Fibroblast of gingiva (primary cell): Measurements from ENCODE around the gene ANO6.

ENCODE experiments used
- DNase-seq: peaks from one replicate; pipeline ENCODE4 v3.0.0-alpha.2; 2011; ENCODE audit warnings: low read depth

ANO6 gene

DNA sequence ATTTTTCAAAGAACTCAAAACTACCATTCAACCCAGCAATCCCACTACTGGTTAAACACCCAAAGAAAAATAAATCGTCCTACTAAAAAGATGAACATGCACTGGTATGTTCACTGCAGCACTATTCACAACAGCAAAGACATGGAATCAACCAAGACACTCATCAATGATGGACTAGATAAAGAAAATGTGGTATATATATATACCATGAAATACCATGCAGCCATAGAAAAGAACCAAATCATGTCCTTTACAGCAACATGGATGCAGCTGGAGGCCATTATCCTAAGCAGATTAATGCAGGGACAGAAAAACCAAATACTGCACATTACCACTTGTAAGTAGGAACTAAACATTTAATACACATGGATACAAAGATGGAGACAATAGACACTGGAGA is 3.8 kb upstream of the ANO6 start:
- no peak for DNase-seq

DNA sequence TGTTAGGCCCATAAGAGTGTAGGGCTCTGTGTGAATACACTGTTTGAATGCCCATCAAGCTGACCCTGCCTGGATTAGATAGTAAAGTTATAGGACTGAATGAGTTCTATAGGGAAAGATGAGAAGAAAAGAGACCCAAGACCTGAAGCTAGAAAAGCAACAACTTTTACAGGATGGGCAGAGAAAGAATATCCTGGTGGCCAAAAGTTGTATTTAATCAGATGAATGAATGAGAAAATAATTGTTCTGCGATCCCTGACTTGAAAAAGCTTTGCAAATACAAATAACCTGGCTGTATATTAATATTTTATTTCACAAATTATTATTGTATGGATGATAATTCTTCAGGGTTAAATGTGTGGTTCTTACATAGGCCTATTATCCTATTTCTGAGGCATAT is 2.8 kb upstream of the ANO6 start:
- DNase-seq, result no peak

DNA sequence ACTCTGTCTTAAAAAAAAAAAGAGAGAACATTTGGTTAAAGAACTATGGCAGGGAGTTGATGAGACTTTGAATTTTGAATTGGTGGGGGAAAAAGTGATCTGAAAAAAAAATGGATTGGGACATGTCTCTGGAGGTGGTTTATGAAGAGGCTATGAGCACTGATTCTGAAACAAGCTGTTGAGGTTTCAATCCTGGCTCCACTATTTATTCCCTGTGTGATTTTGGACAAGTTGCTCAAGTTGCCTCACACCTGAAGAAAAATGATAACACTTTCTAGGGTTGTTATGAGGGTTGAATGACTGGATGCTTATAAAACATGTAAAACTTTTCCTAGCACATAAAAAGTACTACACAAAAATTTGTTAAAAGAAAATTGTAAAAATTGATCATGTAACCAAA is 1.8 kb upstream of the ANO6 start:
- no peak for DNase-seq

DNA sequence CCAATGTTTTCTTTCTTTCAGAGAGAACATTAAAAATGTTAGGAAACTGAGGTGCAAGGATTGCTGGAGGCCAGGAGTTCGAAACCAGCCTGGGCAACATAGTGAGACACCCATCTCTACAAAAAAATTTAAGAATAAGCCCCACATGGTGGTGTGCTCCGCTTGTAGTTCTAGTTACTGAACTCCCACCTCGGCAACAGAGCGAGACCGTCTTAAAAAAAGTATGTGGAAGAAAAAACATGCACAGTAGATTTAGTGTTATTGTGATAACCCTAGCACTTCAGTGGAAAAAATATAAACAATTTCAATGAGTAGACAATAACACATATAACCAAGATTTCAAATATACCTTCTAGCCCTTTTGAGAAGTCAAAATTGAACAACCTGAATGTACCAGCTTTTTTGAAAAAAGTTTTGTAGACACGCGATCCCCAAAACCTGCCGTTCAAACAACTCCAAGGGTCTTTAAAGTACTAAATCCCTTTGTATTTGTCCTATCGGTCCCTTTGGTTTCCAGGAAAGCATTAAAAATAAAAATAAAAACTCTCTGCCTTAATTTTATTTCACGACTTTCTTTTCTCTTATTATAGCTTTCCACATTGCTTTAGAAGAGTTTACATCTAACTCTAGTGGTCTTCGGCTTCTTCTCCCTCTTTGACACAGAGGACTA is 1.0 kb upstream of the ANO6 start:
- DNase-seq, result peak; percentile 43

DNA sequence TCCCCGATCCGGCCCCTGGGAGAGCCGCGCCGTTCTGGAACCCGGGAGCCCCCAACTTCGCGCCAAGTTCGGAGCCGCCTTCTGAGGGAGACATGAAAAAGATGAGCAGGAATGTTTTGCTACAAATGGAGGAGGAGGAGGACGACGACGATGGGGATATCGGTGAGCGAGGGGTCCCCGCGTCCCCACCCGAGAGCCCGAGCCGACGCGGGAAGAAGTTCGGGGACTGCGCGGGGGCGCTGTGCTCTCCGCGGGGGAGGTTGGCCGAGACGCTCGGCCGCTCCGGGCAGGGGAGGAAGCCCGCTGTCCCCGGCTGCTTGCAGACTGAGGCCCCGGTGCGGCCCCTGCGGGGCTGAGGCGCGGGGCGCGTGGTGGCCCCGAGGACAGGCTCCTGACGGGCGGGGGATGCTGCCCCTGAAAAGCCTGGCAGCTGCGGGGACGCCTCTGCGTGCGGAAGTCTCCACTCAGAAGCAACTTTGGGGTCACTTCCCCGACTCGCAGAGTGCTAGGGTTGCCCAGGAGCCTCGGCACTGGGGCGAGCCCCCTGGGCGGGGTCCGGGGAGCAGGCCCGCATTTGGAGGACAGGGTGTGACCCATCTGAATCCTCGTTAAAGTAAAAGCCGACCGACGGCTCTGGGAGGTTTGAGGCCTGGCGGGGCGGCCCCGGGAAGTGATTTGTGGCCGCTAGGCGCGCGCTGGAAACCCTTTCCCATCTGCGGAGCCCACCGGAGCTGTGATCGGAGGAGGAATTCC is 511 bp downstream of the ANO6 start:
- peak; percentile 30 for DNase-seq

DNA sequence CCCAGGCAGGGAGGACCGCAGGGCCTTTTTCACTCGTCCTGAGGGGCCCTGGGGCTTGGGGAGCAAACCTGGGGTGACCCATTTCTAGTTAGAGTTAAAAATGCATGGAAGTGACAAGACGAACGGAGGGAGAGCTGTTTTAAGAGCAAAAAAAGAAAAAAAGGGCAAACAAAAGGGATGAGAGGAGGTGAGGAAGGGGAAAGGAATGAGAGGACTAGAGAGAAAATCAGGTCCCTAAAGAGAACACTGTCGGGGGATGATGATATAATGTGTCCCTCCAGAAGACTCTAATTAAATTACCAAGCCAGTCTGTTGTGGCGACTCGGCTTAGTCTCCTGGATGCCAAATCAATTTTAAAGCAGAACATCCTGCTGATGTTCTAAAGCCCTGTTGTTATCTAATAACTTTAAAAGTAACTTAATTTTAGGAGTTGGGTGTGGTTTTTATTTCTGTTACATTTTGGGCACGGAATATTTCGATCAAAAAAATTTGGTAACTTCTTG is 1.1 kb downstream of the ANO6 start:
- no peak for DNase-seq

DNA sequence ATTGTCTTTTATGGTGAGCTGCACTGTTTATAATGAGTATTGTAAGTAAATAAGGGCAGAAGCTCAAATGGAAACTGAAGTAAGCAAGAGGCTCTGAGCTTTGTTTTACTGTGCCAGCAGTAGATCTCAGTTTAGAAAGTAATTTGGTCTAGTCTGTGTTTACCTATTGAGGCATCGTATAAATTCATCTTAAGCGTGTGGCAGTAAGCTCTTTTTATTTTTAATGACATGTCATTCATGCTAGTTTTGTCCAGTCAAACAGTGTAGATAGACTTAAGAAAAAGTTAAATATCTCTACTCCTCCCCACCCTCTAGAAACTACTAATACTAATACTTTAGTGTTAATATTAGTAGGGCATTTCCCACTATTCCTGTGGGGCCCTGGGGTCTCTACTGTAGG is 2.0 kb downstream of the ANO6 start:
- DNase-seq, result no peak

DNA sequence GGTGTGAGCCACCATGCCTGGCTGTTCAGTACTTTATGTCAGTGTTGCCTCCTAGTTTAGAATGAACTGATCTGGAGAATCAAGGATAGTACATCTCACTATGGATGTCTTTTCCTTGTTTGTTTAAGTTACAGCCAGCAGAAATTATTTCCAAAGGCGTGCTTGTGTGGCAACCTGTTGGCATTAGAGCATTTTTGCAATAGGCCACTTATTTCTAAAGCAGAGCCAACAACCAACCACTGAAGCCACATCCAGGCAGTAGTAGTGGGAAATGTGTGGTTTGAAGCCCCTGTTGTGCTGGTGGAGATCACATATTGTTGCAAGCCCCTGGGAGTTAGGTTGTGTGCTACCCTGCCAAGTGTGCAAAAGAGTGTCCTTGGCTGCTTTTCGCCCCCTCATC is 3.7 kb downstream of the ANO6 start:
- DNase-seq, result peak; percentile 31

DNA sequence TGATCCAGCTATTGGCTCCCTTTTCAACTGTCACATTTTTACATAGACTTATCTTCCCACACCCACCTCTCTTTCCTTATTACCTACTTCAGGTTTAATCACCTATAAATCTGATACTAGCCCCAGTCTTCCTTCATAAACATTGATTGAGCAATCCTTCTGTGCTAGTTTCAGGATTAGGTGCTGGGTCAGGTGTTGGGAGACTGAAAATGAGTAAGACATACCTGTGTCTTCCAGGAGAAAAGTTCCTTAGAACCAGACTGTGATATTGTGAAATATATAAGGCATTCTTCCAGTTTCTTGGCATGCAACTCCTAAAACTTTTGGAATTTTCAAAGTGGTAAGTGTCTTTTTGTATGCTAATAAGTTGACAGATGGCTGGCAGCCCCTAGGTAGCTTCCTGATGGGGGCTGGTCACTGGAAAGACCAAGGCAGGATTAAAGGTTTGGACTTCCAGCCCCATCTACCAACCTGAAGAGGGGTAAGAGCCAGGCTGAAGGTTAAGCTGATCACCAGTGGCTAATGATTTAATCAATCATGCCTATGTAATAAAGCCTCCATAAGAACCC is 4.6 kb downstream of the ANO6 start:
- DNase-seq, result no peak

DNA sequence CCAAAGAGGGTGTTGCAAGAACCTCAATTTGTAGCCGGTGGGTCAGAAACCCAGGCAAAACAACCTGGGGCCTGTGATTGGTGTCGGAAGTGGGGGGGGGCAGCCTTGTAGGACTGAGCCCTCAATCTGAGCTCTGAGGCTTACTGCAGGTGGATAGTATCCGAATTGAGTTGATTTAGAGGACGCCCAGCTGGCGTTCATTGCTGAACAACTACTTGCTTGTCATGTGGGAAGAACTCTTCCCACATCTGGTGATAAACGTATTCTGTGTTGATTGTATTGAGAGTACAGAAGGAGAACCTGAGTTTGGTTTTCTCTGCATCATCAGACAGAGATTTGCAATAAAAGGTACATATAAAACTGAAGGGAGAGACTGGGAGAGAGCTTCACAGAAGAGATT is 5.1 kb downstream of the ANO6 start:
- DNase-seq, result no peak

DNA sequence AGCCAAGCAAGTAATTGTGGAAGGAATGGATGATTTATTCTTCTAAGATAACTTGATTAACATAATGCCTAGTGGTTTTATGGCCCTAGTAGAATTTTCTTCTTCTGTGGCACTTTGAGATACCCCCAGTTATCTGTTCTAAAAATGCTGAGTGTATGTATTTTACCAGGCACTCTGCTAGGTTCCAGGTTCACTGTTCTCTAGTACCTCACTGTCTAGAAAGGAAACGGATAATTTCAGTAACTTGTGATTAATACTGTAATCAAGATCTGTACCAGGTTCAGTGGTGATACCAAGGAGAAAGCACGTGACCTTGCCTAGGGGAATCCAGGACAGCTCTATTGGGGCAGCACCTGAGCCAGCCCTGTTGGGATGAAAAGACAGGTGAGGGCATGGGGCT is 8.0 kb downstream of the ANO6 start:
- DNase-seq, result no peak

DNA sequence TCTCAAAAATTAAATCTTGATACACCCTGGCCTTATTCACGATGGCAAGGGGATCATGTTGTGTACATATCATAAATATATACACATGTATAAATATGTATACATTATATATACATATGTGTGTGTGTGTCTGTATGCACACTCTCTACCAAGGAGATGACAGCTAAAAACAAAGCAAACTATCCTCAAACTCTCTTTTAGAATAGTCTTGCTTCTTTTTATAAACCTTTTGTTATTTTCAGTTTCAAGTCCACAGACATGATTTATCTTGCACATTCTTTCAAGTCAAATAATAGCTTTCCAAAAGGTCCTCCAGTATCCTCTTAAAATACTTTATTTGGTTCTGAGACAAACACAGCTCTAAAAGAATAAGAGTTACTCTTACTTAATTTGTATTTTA is 8.4 kb downstream of the ANO6 start:
- no peak for DNase-seq

DNA sequence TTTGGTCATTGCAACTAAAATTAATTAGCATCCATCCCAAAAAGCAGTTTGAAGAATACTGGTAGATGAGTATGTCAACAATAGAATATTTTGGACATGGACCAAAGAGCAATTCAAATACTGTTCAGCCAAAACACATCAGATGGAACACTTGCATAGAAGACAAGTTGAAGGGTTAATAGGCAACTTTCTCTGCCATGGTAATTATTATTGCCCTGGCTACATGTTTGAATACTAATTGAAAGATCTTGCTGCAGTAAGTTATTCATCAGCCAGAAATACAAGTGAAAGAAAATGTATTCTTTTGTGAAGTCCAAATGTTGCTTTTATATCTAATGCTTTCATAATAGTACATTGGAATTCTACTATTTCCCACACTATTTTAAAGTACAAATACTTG is 10.1 kb downstream of the ANO6 start:
- DNase-seq, result no peak

DNA sequence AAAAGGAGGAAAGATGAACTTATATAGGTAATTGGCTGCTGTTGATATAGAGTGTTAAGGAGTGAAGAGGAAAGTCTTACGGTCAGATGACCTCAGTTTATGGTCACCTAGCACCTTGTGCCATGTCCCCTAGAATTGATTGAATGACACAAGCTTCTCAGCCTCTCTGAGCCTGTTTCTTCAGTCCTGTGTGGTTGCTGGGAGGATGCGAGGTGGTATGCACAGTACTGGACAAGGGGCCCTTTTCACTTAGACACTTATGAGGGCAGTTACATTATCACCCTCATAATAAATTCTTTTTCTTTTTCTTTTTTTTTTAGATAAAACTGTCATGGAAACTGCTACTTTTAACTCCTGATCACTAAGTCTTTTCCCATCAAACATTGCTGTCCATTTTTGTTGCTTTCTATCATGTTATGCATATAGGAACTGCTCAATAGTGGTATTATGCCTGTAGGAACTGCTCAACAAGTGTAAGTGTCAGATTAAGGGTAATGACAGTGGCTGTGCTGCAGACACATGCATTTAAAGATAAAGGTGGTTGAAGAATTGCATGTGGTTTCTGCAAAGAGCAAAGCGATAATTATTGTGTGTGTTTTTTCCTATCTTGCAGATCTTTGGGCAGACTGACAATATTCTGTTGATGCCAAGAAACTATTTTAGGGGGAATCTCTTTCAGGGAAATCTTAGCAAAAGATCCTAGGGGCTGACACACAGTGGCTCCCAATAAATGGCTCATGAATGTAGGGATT is 11.6 kb downstream of the ANO6 start:
- no peak for DNase-seq

DNA sequence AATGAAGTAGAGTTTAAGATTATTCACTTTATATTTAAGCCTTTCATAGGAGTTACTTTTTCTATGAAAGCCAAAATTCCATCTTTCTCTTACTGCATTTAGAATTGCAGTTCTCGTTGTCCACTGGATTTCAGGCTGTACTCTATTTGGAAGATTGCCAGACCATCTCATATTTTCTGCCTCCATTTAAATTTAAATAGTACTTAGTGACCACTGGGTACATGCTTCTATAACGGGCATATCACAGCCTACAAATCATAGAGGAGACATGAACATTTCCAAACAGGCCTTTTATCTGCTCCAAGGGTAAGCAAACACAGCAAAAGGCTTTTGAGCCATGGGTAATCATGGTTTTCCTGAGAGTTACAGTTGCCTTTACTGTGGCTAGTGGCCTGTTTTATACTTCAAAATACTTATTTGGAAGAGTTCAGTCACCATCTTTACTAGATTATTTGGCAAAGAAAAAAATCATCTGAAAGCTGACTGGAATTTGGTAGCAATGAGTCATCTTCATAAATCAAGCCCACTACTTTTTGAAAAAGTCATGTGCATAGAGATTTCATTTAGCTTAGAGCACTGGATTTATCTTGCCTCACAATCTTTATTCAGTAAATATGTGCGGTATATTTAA is 15.7 kb downstream of the ANO6 start:
- peak; percentile 62 for DNase-seq

DNA sequence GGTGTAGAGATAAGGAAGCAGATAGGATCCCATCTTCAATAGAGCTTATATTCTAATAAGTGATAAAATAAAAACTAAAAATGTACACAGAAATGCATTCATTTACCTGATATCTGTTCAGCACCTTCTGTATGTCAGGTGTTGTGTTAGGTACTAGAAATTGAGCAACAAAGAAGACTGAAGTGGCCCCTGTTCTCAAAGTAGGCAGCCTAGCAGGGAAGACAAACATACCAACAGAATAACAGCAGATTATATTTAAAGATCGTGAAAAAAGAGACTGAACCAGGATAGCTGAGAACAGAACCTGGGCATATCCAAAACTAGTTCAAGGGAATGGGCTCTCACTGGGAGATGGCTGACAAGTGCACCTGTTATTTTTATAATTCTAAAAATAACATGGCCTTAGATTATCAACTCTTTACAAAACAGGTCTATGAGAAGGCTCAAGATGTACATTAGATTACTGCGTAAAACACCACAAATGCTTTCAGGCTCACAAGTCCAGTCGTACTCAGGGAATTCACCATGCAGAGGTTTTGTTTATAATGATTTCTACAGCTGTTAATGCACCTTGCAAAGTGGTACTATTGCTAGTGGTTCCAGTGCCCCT is 16.4 kb downstream of the ANO6 start:
- DNase-seq, result no peak

DNA sequence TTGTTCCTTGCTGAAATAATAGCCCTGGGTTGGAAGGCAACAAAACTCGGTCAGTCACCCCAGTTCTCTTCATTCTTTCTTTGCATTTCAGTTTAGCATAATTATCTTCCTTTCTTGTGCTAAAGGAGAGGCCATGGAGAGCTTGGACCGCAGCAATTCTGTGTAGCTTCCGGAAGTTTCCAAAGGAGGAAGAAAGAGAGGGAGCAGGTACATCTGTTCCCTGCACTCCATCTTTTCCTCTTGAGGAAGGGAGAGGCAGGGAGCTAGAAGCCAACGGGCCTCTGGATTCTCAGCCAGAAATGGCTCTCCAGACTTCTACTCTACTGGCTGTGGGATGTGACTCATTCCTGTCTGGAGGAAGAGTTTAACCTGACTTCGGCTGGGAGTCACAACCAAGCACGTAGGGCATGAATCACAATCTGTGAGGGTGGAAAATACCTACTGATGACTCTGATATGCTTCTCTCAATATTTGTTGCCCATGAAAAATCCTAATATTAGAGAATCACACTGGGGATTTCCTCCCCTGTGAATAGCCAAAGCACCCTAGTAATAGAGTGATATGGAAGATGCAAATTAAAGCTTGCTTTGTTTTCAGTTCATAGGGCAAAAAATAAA is 17.0 kb downstream of the ANO6 start:
- peak; percentile 74 for DNase-seq

DNA sequence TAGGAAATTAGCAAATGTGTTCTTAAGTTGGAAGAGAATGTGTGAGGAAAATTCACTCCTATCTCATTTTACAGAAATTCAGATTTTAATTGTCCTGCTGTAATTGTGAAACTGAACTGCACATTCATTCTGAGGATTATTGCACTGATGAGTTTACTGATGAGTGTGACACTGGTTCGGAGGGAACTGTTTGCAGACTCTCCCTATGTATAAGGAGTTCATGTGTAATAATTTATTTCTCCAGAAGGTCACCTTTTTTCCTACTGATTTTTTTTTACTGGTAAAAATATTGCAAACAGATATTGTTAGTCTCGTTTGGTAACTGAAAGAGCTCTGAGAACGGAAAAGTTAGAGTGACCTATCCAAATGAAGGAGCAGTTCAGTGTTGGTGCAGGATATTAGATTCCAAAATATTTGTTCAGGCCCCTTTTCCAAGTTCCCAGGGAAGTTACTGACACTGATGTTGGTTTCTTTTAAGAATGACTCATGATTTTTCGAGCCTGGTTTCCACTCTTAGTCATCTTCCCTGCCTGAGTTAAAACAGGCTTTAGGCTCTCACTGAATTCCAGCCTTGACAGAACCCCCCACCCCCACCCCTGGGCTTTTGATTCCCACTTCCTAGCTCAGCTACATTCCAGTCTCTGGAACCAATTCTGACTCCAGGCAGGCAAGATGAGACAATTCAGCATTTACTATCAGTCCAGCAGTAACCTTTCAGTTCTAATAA is 18.4 kb downstream of the ANO6 start:
- peak; percentile 94 for DNase-seq

DNA sequence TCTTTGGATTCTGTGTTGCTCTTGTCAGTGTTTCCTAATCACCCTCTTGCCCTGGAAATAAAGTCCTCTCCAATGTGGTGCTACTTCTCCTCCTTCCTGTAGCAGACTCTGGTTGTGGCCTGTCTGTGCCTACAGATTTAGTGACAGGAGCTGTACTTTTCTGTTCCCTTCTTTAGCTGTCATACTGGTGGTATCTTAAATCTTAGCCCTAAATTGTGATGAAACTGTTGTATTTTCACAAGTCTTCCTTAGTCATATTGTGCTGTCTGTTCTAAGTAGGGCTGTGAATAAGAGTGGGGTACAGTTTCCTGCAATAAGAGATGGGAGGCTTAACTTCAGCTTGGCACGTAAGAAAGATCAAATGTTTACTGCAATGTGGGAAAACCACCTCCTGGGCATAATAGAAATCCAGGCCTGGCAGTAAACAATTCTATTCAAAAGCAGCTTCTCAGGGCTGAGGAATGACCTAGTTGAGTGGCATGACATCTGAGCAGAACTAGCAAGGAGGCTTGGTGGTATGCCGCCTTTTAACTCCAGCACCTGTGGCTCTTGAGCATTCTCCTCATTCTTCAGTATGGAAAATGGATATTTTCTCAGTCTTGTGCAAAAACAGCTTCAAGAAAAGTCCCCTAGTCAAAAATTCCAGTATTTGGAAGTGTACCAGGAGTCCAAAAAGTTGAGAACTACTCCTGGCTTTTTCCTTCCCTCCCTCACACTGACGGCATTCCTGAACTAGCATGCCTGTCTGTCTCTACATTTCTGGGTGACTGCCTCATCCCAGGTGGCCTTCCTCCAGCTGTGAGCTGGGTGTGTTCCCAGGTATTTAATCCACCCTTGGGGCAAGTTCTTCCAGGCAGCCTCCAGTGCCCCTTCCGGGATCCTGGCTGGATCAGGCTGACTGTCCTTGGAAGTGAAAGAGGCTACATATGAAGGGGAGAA is 19.5 kb downstream of the ANO6 start:
- DNase-seq, result peak; percentile 87
